GM19328 (cell line): ENCODE measurements around the gene KANSL3.

Source experiments
- ATAC-seq: cut with Tn5 transposase; IDR thresholded peaks from one replicate; pipeline ENCODE4 v1.9.1; 2021; ENCODE audit warnings: mild to moderate bottlenecking, moderate library complexity; ENCODE audit not compliant: unreplicated experiment

KANSL3 gene

DNA sequence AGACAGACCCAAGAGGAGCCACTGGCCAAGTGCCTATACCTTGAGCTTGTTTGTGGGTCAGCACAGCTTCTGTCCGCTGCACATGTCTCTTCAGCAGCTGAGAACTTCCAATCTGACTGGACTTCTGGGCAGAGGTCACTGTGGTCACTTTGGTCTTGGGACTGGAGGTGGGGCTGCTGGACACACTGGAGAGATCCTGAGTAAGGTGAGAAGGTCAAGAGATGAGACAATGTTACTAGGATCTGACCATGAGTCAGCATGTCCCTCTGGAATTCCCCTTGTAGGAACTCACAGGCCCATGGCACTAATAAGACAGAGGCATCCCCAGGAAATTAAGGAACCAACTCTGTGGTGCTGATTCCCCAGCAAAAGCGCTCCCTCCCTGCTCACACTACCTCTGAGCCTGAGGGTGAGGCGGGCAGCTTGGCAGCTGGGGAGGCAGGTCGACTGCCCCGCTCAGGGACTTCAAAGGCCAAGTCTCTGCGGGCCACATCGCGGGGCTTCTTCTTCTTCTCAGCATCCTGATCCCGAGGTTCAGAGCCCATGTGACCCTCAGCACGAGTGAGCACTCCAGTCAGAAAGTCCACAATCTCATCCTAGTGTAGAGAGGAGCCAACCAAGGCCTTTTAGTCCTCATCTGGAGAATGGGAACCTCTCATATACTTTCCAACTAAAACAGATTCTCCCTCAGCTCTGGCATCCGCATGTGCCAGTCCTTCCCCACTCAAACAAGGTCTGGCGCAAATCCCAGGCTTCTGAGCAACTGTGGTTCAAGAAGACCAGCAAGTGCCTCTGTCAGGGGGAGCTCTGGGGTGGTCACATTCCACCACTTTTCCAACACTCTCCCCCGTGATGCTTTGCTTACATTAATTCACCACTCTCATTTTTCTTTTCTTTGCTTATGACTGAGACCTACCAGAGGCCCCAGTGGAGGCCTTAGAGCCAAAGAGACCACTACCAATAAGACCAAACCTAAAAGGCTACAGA, 29.4 kb downstream of the KANSL3 start:
- no peak for ATAC-seq

DNA sequence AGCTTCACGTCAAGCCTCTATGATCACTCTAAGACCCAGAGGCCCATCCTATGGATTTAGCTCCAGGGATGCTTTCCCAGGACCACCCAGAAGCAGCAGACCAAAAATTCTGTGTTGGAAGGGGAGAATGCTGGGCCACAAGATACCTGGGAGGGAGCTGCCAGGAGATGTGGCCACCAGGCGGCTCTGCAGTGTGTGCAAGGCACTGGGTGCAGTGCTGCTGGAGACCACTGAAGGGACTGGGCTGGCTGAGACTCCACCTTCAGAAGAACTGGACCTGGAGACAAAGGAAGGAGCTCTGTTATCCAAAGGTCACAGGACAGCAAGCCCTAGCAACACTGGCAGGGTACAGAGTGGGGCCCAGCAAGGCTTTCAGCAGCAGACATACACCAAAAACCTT, 34.0 kb downstream of the KANSL3 start:
- no peak for ATAC-seq

DNA sequence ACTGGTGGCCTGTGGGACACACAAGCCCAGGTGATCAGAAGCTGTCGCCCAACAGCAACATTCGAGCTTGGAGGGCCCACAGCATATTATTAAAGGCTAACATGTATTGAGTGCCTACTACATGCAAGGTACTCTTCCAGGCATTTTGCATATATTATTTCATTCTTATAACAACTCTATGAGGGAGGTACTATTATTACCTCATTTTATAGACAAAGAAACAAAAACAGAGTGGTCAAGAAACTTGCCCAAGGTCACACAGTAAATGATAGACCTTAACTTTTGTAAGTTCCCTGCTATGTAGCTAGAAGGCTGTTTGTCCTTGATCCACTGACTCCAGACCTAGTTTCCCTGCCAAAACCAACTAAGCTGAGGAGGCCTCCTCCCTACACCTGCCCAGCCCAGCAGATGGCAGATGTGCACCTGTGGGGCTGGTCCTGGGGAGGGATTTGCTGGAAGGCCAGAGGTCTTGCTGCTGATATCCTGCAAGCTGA, 35.7 kb downstream of the KANSL3 start:
- no peak for ATAC-seq

DNA sequence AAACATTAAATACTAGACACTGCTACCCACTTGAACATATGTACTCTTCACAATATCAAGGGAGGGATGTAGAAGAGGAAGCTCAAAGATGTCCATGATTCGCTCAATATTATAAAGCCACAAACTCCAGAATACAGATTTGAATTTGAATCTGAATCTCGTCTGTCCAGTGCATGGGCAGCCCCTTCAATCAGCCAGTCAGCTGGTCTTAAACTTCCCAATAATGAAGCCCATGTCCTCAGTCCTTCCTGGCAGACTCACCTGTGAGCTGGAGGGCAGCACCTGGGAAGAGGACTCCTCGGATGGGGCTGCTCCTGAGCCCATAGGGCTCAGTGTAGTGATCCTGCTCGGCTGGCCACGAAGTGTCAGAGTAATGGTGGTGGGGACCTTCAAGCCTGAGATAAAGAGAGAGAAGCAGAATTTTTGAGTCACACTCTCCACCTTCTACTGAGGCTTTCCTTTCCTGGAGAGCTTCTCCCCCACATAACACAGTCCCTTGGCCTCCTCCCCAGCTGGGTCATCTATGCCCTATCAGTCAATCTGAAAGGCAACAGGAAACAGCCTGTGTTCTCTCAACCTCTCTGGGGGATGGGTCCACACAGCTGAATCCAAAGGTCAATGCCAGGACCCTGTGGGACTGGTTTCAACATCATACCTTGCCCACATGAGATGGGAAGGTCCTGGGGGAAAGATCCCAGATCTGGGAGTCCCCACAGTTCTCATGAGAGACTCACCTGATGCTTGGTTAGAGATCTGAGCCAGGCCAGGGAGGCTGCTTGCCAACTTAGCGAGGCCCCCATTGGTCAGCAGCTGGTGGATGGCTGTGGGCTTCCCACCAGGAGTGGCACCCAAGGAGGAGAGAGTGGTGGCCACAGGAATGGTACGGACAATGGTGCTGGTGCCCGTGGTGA, 36.5 kb downstream of the KANSL3 start:
- ATAC-seq, result no peak

DNA sequence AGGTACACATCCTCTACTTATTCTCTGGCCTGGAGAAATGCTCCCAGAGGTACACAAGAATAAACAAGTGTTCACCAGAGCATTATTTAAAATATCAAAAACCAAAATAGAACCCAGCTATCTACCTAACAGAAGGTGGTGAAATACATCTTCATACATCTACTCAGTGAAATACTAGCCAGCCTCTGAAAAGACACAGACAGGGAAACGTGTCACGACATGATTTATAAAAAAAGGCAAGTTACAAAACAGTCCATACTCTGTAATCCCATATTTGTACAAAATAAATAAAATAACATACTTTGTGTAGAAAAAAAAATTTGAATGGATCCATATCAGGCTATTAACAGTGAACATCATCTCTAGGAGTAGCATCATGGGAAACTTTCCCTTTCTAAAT, 38.2 kb downstream of the KANSL3 start:
- ATAC-seq, result no peak

DNA sequence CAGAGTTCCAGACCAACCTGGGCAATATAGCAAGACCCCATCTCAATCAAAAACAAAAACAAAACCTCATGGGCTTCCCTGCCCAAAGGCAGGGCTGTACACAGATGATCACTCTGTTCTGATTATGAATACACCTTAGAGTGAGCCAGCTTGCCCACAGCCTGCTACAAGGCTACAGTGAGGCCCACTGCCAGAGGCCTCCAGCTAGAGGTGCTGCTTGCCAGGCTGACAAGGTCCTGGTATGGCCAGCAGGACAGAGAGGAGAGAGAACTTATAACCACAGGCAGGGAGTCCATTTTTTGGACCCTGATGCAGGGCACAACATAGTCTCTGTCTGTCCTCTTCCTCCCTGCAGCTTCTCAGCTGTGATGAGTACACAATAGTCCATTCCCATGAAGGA, 41.5 kb downstream of the KANSL3 start:
- no peak for ATAC-seq

DNA sequence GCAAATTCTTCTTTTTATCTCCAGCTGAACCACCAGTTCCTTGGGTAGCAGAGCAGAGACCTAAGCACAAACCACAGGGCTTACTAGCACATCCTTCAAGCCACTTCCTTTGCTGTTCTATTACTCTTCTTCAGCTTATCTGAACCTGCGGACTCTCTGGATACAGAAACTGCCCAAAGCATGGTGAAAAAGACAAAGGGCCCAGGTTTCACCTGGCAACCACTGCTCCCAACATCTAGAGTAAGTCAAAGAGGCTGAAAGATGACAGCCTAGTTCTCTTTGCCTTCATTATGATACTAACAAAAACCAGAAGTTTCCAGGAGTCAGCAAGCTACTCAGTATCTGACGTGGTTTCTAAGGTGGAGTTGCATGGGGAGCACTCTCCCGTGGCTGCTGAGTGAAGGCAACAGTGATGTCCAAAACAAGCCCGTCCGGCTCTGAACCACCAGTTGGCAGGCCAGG, 43.4 kb downstream of the KANSL3 start:
- ATAC-seq, result no peak

DNA sequence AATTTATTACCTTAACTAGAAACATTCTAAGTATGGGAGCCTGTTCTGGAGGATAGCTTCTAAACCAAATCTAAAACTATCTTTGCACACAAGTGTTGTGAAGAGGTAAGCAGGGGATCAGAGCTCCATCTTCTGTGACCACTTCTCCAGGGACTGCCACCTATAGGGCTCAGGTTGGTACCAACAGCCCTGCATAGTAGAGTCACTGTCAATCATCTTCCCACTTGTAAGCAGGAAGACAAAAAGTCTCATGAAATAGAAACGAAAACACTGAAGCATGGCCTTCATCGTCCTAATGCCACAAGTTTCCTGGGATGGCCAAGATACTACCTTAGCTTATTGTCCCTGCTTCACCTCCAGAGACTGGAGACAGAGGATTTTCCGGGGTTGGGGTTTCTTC, 43.8 kb downstream of the KANSL3 start:
- no peak for ATAC-seq

DNA sequence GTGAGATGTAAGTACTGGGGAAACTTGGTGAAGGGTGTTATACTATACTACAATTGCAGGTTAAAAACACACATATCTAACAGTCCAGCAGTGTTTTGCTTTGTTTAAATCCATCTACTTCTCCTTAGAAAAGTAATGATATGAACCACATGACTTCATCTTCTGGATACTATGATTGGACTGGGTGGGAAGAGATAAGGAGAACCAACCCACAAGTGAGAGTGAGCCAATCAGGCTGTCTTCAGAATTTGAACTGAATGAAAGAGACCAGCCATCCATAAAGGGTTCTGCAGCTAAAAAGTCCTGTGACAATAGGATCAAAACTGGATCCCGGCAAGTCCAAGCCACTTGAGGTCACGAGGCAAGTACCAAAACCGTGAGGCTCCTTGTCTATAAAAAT, 46.6 kb downstream of the KANSL3 start:
- ATAC-seq, result no peak

DNA sequence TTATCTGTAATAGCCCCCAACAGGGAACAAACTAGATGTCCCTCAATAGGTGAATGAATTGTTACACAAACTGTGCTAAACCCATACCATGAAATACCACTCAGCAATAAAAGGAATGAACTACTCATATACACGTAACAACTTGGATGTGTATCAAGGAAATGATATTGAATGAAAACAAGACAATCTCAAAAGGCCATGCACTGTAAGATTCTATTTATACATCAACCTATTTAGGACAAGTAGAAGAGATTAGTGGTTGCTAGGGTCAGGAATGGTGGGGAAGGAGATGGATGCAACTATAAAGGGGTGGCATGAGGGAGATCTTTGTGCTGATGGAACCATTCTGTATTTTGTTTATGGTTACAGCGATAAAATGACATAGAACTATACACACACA, 47.1 kb downstream of the KANSL3 start:
- no peak for ATAC-seq

DNA sequence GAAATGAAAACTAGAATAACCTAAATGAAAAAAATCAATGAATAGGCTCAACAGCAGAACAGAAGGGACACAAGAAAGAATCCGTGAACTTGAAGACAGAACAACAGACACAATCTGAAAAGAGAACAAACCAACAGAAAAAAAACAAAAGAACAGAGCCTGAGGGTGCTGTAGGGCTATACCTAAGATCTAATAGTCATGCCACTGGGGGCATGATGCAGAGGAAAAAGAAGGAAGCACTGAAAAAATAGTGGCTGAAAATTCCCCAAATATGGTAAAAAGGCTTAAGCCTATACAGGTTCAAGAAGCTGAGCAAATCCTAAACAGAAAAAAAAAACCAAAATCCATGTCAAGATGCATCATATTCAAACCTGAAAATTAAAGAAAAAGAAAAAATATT, 50.3 kb downstream of the KANSL3 start:
- no peak for ATAC-seq

DNA sequence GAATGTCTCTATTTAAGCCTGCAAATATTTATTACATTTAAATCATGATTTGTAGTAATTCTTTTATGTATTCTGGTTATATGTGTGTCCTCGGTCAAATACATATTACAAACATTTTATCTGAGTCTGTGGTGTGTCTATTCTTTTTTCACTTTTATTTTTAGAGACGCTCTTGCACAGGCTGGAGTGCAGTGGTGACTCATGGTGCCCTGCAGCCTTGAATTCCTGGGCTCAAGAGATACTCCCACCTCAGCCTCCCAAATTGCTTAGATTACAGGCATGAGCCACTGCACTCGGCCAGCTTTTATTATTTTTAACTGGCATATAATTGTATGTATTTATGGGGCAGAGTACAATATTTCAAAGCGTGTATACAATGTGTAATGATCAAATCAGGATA, 54.1 kb downstream of the KANSL3 start:
- no peak for ATAC-seq

DNA sequence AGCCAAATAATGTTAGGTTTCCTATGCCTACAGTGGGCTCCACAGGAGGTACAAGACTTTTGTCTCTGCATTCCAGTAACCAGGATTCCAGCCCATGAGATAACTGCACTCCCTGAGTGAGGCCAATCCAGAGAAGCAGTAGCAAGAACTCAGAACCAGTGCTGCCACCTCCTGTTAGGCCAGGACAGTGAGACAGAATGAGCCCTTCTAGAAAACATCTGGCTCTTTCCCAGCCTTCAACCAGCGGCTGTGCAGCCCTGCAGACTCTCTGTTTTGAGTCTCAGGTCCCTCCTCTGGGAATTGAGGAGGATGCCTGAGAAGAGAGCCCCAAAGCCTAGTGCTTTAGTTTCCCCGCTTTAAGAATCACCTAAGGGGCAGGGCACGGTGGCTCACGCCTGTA, 57.3 kb downstream of the KANSL3 start:
- no peak for ATAC-seq

DNA sequence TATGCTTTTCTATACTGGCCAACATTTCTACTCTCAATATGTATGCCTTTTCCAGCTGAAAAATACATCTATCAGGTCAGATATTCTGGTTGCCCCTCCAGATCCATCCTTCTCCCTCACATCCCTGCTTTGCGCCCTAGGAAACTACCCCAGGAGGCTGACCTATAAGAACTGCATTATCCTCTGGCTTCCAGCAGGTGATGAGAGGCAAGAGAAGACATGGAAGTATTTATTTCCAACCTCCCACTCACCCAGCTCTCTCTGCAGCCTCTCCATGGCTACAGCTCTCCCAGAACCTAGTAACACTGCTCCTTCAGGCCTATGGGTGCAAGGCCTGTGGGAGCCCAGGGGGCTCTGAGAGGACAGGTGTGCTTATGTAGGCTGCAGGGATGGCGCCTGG, 58.7 kb downstream of the KANSL3 start:
- no peak for ATAC-seq

DNA sequence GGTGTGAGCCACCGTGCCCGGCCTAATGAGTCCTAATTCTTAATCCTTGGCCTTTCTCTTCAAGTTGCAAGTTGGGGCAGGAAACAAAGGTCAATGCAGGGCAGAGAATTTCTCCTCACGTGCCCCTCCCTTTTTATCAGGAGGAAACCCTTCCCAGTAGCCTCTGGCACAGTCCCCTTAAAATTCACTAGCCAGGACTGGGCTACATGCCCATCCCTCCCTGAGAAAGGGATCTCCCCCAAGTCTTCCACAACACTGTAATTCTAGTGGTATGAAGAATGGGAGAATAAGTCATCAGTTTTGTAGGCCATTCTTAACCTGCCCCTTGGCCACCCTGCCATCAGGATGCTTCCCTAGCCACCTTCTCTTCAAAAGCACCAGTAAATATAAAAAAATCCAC, 59.4 kb downstream of the KANSL3 start:
- no peak for ATAC-seq

DNA sequence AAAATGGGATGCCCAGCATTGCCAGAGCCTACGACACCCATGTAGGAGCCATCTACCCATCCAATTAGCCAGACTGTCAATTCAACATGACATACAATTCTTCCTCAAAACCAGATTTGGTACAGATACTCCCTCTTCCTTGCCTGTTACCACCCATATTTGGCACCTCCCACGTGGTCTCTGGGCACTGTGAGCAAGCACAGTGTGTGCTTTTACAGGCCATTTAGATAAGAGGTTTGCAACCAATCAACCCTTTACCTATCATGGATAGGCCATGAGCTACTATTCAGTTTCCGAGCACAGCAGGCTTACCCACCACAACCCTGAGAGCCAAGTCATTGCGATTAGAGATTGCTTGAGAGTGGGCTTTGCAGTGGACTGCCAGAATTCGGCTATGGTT, 60.6 kb downstream of the KANSL3 start:
- no peak for ATAC-seq

DNA sequence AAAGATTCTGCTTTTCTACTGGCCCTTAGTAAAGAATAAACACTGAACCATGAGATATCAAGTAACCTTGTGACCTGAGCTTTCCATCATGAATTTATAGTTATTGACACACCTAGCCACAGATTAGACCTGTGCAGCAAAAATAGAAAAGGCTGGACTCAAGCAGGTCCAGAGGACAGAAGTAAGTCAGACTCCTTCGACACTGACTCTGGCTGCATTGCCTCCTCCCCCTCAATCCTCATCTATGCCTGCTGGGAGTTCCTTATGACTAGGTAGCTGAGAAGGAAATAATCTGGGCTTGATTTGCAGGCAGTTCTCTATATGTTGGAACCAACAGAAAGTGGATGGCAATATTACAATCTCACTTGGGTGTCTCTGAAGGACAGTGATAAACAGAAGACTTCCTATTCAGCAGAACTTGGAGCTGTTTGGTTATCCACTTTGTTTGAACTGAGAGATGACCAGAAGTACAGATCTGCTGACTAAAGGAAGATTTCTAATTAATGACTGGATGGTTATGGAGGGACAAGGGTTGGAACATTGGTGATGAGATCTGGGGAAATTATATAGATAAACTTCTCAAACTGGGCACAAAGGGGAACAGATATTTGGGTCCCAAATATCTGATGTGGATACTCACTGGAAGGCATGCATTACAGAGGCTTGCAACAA, 62.2 kb downstream of the KANSL3 start:
- ATAC-seq, result no peak

DNA sequence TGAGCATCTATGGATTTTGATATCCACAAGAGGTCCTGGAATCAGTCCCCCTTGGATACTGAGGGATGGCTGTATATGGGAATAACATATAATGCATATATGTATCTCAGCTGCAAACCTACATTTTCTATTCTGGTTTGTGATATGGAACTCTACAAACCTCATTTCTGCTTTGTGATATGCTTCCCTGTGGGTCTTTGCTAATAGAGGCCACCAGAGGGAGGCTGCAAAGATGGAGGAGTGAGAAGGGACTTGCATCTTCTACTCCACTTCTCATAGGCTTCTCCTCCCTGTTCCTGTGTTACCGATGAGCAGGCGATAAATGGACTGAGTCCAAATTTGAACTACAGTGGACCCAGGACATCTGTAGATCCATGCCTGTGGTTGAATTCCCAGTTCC, 63.7 kb downstream of the KANSL3 start:
- ATAC-seq, result no peak

DNA sequence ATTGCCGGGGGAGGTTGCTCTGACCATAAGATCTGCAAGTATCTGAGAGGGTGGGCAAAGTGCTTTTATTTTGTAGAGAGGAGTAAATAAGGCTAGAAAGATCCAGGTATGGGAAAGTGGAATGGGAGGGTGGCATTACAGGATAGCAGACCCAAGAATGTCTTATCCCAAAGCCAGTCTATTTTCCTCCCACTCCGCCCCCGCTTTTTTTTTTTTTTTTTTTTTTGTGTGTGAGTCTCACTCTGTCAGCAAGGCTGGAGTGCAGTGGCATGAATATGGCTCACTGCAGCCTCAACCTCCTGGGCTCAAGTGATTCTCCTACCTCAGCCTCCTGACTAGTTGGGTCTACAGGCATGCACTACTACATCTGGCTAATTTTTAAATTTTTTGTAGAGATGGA, 70.0 kb downstream of the KANSL3 start:
- ATAC-seq, result no peak

DNA sequence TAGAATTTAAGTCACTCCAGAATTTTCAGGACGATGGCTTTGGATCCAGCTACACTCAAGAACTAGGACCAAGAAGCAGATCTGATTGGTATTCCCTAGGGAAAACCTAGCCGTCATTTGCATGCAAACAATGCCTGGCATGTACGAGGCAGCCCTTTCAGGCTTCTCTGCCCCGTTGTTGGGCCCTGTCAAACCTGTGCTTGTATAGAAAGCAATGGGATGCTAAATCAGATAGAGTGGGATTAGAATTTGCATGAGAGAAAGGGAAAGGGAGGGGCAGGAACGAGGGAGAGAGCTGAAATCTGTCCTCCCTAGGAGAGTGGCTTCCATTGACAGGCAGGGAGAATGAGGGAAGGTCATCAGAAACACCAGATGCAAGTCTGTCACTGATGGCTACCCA, 73.0 kb downstream of the KANSL3 start:
- ATAC-seq, result no peak

DNA sequence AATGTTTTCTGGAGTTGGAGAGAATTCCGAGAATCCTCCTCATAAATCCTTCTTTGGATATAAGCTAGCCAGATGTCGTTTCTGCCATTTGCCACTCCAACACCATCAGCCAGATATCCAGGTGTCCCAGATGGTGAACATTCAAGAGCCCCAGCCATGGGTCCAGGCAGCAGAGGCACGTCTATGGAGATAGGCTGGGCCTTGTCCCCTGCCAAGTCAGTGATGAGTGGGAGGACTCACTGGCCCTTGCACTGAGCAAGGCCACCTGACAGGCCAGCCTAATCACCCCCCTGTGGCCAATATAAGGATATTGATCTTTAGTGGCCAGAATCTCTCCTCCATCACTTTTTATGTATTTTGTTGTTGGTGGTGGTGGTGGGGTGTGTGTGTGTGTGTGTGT, 73.5 kb downstream of the KANSL3 start:
- no peak for ATAC-seq
